Measurements from ENCODE around the gene POU6F1.
A peak's percentile ranks its signal among the peaks of the same experiment; 100 is the strongest.

POU6F1 gene

GRCh38 chr12:51197736-51198567 is 19.9 kb downstream of the POU6F1 start:
- FAIRE-seq, result no peak

GRCh38 chr12:51196547-51196946 is 21.3 kb downstream of the POU6F1 start:
- DNase-seq (ENCODE audit: low spot score) (no peak), FAIRE-seq (no peak)

More at GRCh38 chr12:51197736-51198567, 19.9 kb downstream of the POU6F1 start:
- no peak for DNase-seq (ENCODE audit: low spot score)

GRCh38 chr12:51195841-51196240 is 22.0 kb downstream of the POU6F1 start:
- no peak for DNase-seq (ENCODE audit: low spot score)
- FAIRE-seq, result no peak

- FAIRE-seq, result no peak
- DNase-seq (ENCODE audit: low spot score), result no peak
Measured at GRCh38 chr12:51192284-51192671, 25.6 kb downstream of the POU6F1 start.

GRCh38 chr12:51191516-51192283 is 26.2 kb downstream of the POU6F1 start:
- FAIRE-seq, result no peak

GRCh38 chr12:51190820-51191219 is 27.0 kb downstream of the POU6F1 start:
- no peak for FAIRE-seq
- no peak for DNase-seq (ENCODE audit: low spot score)

More at GRCh38 chr12:51191516-51192283, 26.2 kb downstream of the POU6F1 start:
- DNase-seq (ENCODE audit: low spot score), result no peak

GRCh38 chr12:51189790-51190355 is 28.0 kb downstream of the POU6F1 start:
- DNase-seq (ENCODE audit: low spot score) (no peak), FAIRE-seq (no peak)

GRCh38 chr12:51188359-51189051 is 29.4 kb downstream of the POU6F1 start:
- FAIRE-seq (no peak), DNase-seq (ENCODE audit: low spot score) (no peak)

- FAIRE-seq (no peak), DNase-seq (ENCODE audit: low spot score) (no peak)
Measured at GRCh38 chr12:51187370-51187987, 30.4 kb downstream of the POU6F1 start.

- FAIRE-seq (no peak), DNase-seq (ENCODE audit: low spot score) (no peak)
Measured at GRCh38 chr12:51186465-51187085, 31.3 kb downstream of the POU6F1 start.

- no peak for DNase-seq (ENCODE audit: low spot score)
- FAIRE-seq, result no peak
Measured at GRCh38 chr12:51185171-51185717, 32.6 kb downstream of the POU6F1 start.

GRCh38 chr12:51183816-51184215 is 34.0 kb downstream of the POU6F1 start:
- FAIRE-seq (no peak), DNase-seq (ENCODE audit: low spot score) (no peak)

- DNase-seq (ENCODE audit: low spot score) (no peak), FAIRE-seq (no peak)
Measured at GRCh38 chr12:51183349-51183748, 34.5 kb downstream of the POU6F1 start.

- FAIRE-seq (no peak), DNase-seq (ENCODE audit: low spot score) (no peak)
Measured at GRCh38 chr12:51181558-51181957, 36.3 kb downstream of the POU6F1 start.

- DNase-seq (ENCODE audit: low spot score) (no peak), FAIRE-seq (no peak)
Measured at GRCh38 chr12:51177897-51178296, 40.0 kb downstream of the POU6F1 start.

GRCh38 chr12:51174501-51174900 is 43.4 kb downstream of the POU6F1 start:
- FAIRE-seq, result no peak
- no peak for DNase-seq (ENCODE audit: low spot score)

GRCh38 chr12:51172515-51173431 is 45.1 kb downstream of the POU6F1 start, which contains the start of gene TFCP2:
TFCP2 (minus strand) TSS chr12:51173135; CDS start chr12:51172422, 713 bp downstream.
- peak; percentile 17 for FAIRE-seq
- DNase-seq (ENCODE audit: low spot score), result peak; percentile 96

GRCh38 chr12:51171884-51172514 is 45.9 kb downstream of the POU6F1 start:
- FAIRE-seq, result no peak
- DNase-seq (ENCODE audit: low spot score), result no peak

- FAIRE-seq (no peak), DNase-seq (ENCODE audit: low spot score) (no peak)
Measured at GRCh38 chr12:51163795-51164194, 54.1 kb downstream of the POU6F1 start.

All from urothelium cell line (cell line).